Activated naive CD4-positive, alpha-beta T cell treated with anti-CD3 and anti-CD28 coated beads for 36 hours (primary cell): ENCODE data around the gene SAXO2. TPM values are rescaled to one million over a fixed set of nuclear protein-coding genes. Genes with fewer than 3 reads are reported as not detected.
"Not testable (repeated sequence)": the region's sequence is repeated elsewhere in the genome, so short reads cannot be mapped to it uniquely, and the experiment has no call there.

ENCODE experiments used
- CTCF ChIA-PET: fragments of 350-600 bp; sonication (Branson Sonifier 250); formaldehyde crosslinking; loops from one replicate; lab custom pipeline; 2021; ENCODE audit warnings: antibody characterized with exemption; lab: Charles Lee
- DNase-seq: peaks from one replicate; pipeline ENCODE4 v3.0.0-alpha.2; 2020
- H3K27ac Mint-ChIP-seq: one replicate; pipeline ENCODE4 v1.8.0; 2021; ENCODE audit warnings: mild to moderate bottlenecking, mixed read lengths
- H3K27me3 Mint-ChIP-seq: one replicate; pipeline ENCODE4 v1.8.0; 2021; ENCODE audit warnings: low read depth, mixed read lengths
- H3K36me3 Mint-ChIP-seq: one replicate; pipeline ENCODE4 v1.8.0; 2021; ENCODE audit warnings: low read depth, mixed read lengths
- H3K4me1 Mint-ChIP-seq: one replicate; pipeline ENCODE4 v1.8.0; 2021; ENCODE audit warnings: low read depth, mixed read lengths
- H3K4me3 Mint-ChIP-seq: one replicate; pipeline ENCODE4 v1.8.0; 2021; ENCODE audit warnings: mild to moderate bottlenecking, moderate library complexity, mixed read lengths
- H3K9me3 Mint-ChIP-seq: one replicate; pipeline ENCODE4 v1.8.0; 2021; ENCODE audit warnings: mixed read lengths
- intact Hi-C: fragments of 100-400 bp; cut with micrococcal nuclease; formaldehyde crosslinking; loops from one replicate; pipeline ENCODE4 v1.15.1; 2023
- total RNA-seq, 2 experiments: library from RNA; stranded (reverse); gene quantifications; one replicate each; pipeline ENCODE4 v1.2.3, GENCODE V29; 2021

SAXO2 gene
- total RNA-seq, 2 experiments from 2014 or later, result 0.69 to 0.79 TPM

DNA sequence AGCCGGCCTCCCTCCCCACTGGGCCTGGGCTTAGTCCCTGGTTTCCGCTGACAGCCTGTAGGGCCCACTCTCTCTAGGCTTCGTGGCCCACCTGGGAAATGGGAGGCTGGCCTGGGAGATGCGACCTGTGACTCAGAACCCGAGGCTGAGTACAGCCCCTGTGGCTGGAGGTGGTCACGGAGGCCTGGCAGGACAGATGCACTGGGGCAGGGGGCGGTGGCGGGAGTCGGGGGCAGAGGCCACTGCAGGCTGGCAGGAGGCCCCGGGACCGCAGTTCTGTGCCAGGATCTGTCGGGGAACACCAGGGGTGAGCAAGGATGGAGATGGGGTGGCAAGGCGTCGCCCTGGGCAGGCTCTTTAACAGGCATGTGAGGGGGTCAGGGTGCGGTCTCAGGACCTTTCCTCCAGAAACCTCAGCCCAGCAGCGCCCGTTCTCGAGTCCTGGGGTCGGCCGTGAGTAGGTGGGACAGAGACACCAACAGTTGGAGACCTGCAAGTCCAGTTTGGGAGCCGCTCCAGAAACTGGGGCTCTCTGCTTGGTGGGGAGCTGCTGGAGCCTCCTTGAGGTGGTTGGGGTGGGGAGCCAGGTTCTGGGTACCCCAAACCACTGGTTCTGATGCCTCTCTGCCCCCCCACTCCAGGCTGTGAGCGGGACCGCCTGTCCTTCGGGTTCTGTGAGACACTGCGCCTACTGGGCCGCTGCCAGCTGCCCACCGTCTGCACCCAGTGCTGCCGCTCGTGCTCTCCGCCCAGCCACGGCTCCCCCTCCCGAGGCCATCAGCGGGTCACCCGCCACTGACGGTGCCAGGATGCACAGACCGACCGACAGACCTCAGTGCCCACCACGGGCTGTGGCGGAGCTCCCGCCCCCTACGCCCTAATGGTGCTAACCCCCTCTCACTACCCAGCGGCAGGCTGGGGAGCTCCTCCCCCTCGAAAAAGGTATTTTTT lies 71.3 kb downstream of the SAXO2 start:
- H3K27ac Mint-ChIP-seq, H3K27me3 Mint-ChIP-seq, H3K4me3 Mint-ChIP-seq, H3K4me1 Mint-ChIP-seq, CTCF ChIA-PET, H3K9me3 Mint-ChIP-seq, H3K36me3 Mint-ChIP-seq, DNase-seq, intact Hi-C loops: not testable (repeated sequence)

Other genes starting within 250 kb of the SAXO2 start
- under 1 TPM; 0.57 to 0.84 TPM for gene MEX3B, start 216.8 kb upstream of the SAXO2 start, total RNA-seq
- gene EFL1, start 84 bp upstream of the SAXO2 start, total RNA-seq, result 10 to 100 TPM; 15.8 to 18.6 TPM
- gene GOLGA6L10, start 86.7 kb downstream of the SAXO2 start, total RNA-seq, result 1 to 10 TPM in 1 of 2 experiments, under 1 TPM in 1; 0.96 to 1.4 TPM
- 1 to 10 TPM; 1.8 to 2.1 TPM for gene GOLGA6L9, start 167.0 kb downstream of the SAXO2 start, total RNA-seq